ENCODE results near the gene GBA3.

The GBA3 gene

GRCh38 chr4:22695917-22696316 lies 3.2 kb downstream of the GBA3 start:
- no peak for DNase-seq (ENCODE audit: low read depth)

DNA sequence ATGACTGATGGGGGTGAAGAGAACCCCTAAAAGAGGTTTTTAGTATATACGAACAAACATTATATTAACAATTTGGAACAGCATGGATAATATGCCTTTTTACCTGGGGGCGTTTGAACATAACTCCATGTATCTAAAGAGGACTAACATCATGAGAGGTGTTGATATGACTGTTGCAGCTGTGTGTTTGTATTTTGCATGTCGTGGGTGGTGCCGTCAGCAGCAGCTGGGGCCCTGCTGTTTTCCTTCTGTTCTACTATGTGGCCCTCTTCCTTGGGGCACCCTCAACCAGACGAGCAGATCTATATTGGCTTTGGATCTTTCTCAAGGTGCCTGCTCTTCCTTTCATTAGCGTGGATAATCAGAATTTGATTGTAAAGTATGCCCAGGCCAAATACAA lies 11.2 kb downstream of the GBA3 start:
- DNase-seq (ENCODE audit: low read depth), result no peak

- no peak for DNase-seq (ENCODE audit: low read depth)
Observed at GRCh38 chr4:22707390-22707789, 14.7 kb downstream of the GBA3 start.

DNA sequence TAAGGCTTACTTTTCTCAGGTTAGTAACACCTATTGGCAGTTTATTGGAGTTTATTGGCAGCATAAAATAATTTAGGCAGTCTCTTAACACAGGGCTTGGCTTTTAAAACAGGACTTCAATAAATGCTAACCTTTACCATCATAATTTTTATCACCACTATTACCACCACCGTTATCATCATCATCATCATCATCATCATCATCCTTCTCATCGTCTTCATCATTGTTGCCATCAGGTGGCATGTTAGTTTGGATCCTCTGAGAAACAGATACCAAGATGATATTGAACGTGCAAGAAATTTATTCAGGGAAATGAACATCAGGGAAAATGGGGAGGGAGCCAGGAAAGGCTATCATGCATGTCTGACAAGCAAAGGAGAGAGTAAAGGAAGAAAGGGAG lies 16.2 kb downstream of the GBA3 start:
- DNase-seq (ENCODE audit: low read depth), result no peak

DNA sequence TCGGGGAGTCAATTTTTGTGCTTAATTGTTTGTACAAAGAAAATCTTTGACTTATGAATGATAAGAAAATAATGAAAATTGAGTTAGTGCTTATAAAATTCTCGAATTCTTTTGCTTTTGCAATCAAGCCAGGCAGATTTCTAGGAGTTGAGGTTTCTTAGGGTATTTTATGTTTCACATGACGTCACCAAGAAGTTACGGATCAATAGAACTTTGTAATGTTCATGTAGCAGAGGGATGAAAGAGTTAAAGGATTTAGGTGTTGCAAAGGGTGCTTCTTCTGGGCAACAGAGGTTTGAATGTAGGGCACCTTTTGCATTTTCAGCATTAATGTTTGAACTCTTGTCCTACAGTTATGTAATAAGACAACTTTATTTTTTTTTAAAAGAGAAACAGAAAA lies 19.4 kb downstream of the GBA3 start:
- DNase-seq (ENCODE audit: low read depth), result no peak

- DNase-seq (ENCODE audit: low read depth), result no peak
Observed at GRCh38 chr4:22712529-22712928, 19.8 kb downstream of the GBA3 start.

- no peak for DNase-seq (ENCODE audit: low read depth)
Observed at GRCh38 chr4:22713841-22714240, 21.1 kb downstream of the GBA3 start.

- DNase-seq (ENCODE audit: low read depth), result no peak
Observed at GRCh38 chr4:22719218-22719617, 26.5 kb downstream of the GBA3 start.

DNA sequence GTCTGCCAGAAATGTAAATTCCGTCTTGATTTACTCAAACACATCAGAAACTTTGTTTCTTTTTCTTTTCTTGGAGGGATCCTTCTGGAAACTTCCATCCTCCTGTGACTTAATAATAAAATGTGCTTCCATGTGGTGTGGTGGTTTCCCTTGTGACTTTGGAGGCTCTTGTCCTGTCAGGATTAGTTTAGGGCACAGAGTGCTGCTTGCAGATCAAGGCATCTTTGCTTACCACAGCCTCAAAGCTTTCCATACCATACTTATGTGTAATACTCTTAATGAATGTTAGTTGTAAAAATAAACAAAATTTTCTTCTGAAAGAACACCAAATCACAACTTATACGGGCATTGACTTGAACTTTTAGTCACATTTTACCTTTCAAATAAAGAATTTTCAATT lies 27.4 kb downstream of the GBA3 start:
- no peak for DNase-seq (ENCODE audit: low read depth)

DNA sequence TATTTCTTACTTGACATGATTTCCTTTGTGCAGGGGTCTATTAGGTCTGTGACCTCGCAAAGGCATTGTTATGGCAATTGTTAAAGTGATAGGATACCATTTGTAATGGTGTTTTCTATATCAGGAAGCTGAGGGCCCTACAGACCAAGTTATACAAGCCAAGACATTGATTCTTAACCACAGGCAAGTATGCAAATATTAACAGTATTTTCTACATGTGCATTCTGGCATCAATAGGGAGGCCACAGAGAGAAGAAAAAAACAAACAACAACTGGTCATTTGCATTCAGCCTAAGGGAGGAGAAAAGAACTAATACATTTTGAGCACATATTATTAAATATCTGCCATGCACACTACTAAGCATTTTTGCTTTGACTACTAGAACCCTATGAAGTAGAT lies 28.5 kb downstream of the GBA3 start:
- no peak for DNase-seq (ENCODE audit: low read depth)

DNA sequence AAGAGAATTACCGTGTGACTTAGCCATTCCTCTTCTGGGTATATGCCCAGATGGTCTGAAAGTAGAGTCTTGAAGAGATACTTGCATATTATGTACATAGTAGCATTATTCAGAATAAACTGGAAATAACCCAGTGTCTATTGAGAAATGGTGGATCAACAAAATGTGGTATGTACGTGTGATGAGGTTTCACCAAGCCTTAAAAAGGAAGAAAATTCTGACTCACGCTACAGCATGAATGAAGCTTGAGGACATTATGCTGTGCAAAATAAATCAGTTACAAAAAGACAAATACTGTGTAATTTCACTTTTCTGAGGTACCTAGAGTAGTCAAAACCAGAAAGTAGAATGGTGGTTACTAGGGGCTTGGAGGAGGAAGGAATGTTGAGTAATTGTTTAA lies 37.3 kb downstream of the GBA3 start:
- no peak for DNase-seq (ENCODE audit: low read depth)

DNA sequence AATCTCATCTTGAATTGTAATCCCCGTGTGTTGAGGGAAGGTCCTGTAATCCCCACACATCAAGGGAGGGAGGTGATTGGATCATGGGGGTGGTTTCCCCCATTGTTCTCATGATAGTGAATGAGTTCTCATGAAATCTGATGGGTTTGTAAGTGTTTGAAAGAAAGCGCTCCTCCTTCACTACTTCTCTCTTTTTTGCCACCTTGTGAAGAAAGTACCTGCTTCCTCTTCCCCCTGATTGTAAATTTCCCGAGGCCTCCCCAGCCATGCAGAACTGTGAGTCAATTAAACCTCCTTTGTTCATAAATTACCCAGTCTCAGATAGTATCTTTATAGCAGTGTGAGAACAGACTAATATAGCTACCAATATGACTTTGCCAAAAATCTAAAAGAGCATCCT lies 41.1 kb downstream of the GBA3 start:
- no peak for DNase-seq (ENCODE audit: low read depth)

- no peak for DNase-seq (ENCODE audit: low read depth)
Observed at GRCh38 chr4:22736912-22737311, 44.2 kb downstream of the GBA3 start.

DNA sequence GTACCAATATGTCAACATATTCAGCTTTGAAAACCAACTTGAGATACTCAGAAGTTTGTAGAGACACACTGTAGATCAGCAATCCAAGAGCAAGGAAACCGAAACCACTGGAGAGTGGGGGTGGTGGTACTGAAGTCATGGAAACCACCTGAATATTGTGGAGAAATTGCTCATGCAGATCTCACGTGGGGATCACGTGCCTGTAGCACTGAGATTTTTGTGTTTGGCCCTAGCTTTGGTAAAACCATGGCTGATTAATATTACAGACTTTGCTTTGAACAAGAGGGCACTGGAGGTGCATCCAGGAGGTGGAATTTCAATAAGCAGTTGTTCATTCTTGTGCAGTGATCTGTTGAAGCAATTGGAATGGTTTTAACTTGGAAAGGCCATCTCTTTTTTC lies 47.2 kb downstream of the GBA3 start:
- DNase-seq (ENCODE audit: low read depth), result no peak

DNA sequence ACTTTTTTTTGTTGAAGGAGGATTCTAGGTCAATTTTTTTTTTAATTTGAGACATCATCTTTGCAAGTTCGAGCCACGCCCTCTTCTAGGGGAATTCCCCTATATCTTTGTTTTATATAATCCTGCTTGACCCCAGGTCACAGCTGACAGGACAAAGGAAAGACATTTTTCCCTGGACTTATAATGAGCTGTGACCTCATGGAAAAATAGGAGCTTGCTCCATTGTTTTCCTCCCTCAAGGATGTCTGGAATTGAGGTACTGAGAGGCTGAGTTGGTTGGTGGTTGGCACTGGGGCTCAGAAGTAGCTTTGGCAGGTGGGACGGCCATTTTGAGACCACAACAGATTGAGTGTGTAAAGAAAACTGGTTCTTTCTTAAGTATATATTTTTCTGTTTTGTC lies 49.0 kb downstream of the GBA3 start:
- DNase-seq (ENCODE audit: low read depth), result no peak

DNA sequence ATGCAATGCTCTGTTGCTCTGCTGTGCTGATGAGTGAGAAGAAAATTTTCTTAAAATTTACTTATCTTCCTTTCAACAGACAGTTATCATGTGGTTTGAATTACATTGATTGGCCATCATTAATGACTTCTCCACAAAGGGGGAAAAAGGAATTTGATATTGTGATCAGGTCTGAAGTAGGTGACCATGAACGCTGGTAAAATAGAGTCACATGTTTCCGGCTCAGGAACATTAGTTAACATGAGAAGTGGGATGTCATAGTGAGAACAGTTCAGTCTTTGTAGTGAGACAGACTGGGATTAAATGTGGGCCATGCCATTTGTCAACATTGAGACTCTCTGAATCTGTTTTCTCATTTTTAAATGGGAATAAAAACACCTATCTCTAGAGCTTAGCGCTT lies 50.6 kb downstream of the GBA3 start:
- DNase-seq (ENCODE audit: low read depth), result no peak

GRCh38 chr4:22744478-22745062 lies 51.8 kb downstream of the GBA3 start:
- DNase-seq (ENCODE audit: low read depth), result no peak

- DNase-seq (ENCODE audit: low read depth), result no peak
Observed at GRCh38 chr4:22745234-22745633, 52.5 kb downstream of the GBA3 start.

DNA sequence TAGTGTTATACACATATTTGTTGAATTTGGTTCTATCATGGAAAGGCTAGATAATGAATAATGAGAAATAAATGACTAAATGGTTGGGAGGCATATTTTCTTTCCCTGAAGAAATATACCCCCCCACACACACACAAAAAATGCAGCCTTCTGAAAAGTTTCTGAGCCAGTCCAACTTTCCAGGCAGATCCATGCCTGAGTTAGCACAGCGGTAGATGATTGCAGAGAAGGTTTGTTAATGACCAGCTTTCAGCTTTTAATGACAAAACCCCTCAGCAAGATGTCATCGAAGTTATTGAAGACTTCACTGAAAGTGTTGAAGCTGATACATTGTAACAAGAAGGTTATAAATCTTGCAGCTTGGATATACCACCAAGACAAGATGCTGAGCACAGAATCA lies 61.4 kb downstream of the GBA3 start:
- no peak for DNase-seq (ENCODE audit: low read depth)

- DNase-seq (ENCODE audit: low read depth), result no peak
Observed at GRCh38 chr4:22762548-22762947, 69.8 kb downstream of the GBA3 start.

- DNase-seq (ENCODE audit: low read depth), result no peak
Observed at GRCh38 chr4:22764183-22764582, 71.4 kb downstream of the GBA3 start.

DNA sequence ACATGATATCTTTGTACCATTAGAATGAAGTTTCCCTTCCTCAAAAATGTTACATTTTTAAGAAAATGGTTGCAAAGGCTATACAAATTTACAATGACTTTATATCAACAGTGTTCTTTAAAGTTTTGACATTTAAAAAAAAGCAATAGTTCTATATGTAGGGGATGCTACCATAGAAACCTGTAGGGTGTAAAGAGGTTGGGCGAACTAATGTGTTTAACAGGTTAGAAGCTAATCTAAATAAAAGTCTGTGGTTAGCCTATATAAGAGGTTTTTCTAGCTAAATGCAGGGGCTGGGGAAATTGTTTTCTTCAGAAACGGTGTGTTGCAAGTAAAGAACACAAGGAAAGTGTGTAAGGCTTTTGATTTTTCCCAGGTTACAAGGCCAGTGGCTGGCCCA lies 73.3 kb downstream of the GBA3 start:
- DNase-seq (ENCODE audit: low read depth), result no peak

DNA sequence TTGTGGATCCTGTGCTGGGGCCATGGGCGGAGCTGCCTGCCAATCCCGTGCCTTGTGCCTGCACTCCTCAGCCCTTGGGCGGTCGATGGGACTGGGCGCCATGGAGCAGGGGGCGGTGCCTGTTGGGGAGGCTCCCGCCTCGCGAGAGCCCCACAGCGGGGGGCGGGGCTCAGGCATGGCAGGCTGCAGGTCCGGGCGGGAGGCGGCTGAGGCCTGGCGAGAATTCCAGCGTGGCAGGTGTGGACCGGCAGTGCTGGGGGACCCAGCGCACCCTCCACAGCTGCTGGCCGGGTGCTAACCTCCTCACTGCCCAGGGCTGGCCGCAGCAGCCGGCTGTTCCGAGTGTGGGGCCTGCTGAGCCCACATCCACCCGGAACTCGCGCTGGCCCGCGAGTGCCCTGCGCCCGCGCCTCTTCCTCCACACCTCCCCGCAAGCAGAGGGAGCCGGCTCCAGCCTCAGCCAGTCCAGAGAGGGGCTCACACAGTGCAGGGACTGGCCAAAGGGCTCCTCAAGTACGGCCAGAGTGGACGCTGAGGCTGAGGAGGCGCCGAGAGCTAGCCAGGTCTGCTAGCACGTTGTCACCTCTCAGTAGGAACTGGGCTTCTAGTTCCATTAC lies 85.9 kb downstream of the GBA3 start:
- no peak for DNase-seq (ENCODE audit: low read depth)

- no peak for DNase-seq (ENCODE audit: low read depth)
Observed at GRCh38 chr4:22780317-22780716, 87.6 kb downstream of the GBA3 start.

DNA sequence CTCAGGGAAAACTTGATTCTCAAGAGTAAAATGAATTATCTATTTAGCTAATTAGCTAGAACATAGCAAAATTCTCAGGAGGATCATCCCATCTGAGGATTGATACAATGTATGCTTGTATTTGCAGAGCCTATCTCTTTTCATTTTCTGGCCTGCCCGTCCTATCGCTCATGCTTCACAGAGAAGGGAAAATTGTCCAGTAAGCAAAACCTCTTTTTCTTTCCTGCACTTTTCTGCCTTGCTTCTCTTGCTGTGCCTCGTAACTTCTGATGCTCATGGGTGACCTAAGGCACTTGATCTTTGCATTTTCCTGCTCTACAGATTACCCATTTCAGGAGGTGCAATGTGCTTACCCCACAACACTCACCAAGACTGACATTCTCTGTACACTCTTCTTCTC lies 88.1 kb downstream of the GBA3 start:
- DNase-seq (ENCODE audit: low read depth), result no peak

Measured in activated T-cell treated with anti-CD3 and anti-CD28 coated beads for 48 hours (primary cell).